Amniotic stem cell (primary cell): Measurements from ENCODE around the gene C1QTNF3.

Experiments used
- DNase-seq: peaks from one replicate; lab custom pipeline; 2025; lab: John Stamatoyannopoulos, UW

Gene C1QTNF3

GRCh38 chr5:33999978-34000377, 43.0 kb downstream of the C1QTNF3 start:
- DNase-seq, result no peak

- DNase-seq, result peak; percentile 77
These were observed 45.6 kb downstream of the C1QTNF3 start for GRCh38 chr5:33997331-33997983.

GRCh38 chr5:33995865-33996264, 47.1 kb downstream of the C1QTNF3 start:
- DNase-seq, result no peak

GRCh38 chr5:33994845-33995244, 48.2 kb downstream of the C1QTNF3 start:
- no peak for DNase-seq

- no peak for DNase-seq
These were observed 50.1 kb downstream of the C1QTNF3 start for GRCh38 chr5:33992864-33993263.

- DNase-seq, result no peak
These were observed 57.6 kb downstream of the C1QTNF3 start for GRCh38 chr5:33985447-33985846.

GRCh38 chr5:33984671-33985124, 58.3 kb downstream of the C1QTNF3 start, which contains the start of gene SLC45A2:
SLC45A2 (minus strand) TSS chr5:33984693; CDS start chr5:33984583, 110 bp downstream.
- no peak for DNase-seq

- no peak for DNase-seq
These were observed 58.8 kb downstream of the C1QTNF3 start for GRCh38 chr5:33984178-33984577.

GRCh38 chr5:33981408-33982162, 61.4 kb downstream of the C1QTNF3 start:
- no peak for DNase-seq

- no peak for DNase-seq
These were observed 63.0 kb downstream of the C1QTNF3 start for GRCh38 chr5:33980030-33980429.

- no peak for DNase-seq
These were observed 64.7 kb downstream of the C1QTNF3 start for GRCh38 chr5:33978306-33978705.

GRCh38 chr5:33976307-33976706, 66.7 kb downstream of the C1QTNF3 start:
- DNase-seq, result no peak

- no peak for DNase-seq
These were observed 67.2 kb downstream of the C1QTNF3 start for GRCh38 chr5:33975852-33976251.

GRCh38 chr5:33973271-33973670, 69.7 kb downstream of the C1QTNF3 start:
- no peak for DNase-seq

GRCh38 chr5:33969572-33970452, 73.2 kb downstream of the C1QTNF3 start:
- DNase-seq, result peak; percentile 40

- no peak for DNase-seq
These were observed 74.6 kb downstream of the C1QTNF3 start for GRCh38 chr5:33968211-33969005.
